ENCODE results near the gene CYP26A1. TPM values are rescaled to one million over a fixed set of nuclear protein-coding genes. Genes with fewer than 3 reads are reported as not detected.

CYP26A1 gene
- total RNA-seq, 1 donor from 2014 or later, result 4.2 TPM

DNA sequence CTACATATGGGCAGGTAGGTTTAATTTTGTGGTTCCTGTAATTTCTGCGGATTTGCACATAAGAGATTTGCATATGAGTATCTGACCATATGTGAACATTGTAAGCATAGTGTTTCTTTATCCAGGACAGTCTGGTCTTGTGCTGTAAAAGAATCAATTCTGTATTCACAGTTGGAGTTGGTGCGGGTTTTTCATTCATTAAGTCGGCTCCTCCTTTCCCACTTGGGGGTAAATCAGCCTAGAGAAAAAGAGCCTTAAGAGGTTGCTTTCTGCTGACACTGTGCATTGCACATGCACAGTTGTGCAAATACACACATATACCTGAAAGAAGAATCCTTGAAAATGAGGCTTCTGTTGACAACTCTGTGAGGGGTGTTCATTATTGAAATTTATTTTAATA lies 19.2 kb upstream of the CYP26A1 start:
- TF ChIP-seq, protein P1, sequence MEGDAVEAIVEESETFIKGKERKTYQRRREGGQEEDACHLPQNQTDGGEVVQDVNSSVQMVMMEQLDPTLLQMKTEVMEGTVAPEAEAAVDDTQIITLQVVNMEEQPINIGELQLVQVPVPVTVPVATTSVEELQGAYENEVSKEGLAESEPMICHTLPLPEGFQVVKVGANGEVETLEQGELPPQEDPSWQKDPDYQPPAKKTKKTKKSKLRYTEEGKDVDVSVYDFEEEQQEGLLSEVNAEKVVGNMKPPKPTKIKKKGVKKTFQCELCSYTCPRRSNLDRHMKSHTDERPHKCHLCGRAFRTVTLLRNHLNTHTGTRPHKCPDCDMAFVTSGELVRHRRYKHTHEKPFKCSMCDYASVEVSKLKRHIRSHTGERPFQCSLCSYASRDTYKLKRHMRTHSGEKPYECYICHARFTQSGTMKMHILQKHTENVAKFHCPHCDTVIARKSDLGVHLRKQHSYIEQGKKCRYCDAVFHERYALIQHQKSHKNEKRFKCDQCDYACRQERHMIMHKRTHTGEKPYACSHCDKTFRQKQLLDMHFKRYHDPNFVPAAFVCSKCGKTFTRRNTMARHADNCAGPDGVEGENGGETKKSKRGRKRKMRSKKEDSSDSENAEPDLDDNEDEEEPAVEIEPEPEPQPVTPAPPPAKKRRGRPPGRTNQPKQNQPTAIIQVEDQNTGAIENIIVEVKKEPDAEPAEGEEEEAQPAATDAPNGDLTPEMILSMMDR (conservative IDR thresholded peaks at IDR 0.05), result no peak
- DNase-seq (ENCODE audit: extremely low spot score, unreplicated experiment), result no peak
- H3K36me3 Mint-ChIP-seq, result peaks cover 12% of the 10 kb centered on the region
- no peak overlapping the region for H3K4me3 Mint-ChIP-seq
- peaks cover 26% of the 10 kb centered on the region for H3K27me3 Mint-ChIP-seq
- no peaks in the 10 kb centered on the region for H3K9me3 Mint-ChIP-seq
- H3K27ac Mint-ChIP-seq, result no peak overlapping the region
- H3K4me1 Mint-ChIP-seq (ENCODE audit: unreplicated experiment), result no peaks in the 10 kb centered on the region

DNA sequence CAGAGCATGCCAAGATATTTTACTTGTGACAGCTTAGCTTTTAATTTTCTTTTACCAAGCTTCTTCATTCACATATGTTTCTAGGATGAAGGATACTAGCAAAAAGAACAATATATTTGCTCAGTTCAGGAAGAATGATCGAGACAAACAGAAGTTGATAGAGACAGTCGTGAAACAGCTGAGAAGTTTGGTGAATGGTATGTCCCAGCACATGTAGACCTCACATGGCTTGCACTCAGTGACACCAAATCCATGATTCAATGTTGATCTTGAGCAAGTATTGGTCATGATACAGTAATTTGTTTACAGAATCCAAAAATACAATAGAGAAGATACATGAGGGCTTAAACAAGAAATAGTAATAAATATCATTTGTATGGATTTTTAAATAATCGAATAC lies 15.6 kb upstream of the CYP26A1 start:
- Mint-ChIP-seq H3K4me1 (ENCODE audit: unreplicated experiment) (no peaks in the 10 kb centered on the region), H3K9me3 (no peaks in the 10 kb centered on the region), H3K4me3 (no peak overlapping the region), H3K27me3 (peaks cover 45% of the 10 kb centered on the region), H3K36me3 (peaks cover 16% of the 10 kb centered on the region), H3K27ac (no peak overlapping the region)
- no peak for DNase-seq (ENCODE audit: extremely low spot score, unreplicated experiment)
- TF ChIP-seq, protein P1 (conservative IDR thresholded peaks at IDR 0.05), result no peak

DNA sequence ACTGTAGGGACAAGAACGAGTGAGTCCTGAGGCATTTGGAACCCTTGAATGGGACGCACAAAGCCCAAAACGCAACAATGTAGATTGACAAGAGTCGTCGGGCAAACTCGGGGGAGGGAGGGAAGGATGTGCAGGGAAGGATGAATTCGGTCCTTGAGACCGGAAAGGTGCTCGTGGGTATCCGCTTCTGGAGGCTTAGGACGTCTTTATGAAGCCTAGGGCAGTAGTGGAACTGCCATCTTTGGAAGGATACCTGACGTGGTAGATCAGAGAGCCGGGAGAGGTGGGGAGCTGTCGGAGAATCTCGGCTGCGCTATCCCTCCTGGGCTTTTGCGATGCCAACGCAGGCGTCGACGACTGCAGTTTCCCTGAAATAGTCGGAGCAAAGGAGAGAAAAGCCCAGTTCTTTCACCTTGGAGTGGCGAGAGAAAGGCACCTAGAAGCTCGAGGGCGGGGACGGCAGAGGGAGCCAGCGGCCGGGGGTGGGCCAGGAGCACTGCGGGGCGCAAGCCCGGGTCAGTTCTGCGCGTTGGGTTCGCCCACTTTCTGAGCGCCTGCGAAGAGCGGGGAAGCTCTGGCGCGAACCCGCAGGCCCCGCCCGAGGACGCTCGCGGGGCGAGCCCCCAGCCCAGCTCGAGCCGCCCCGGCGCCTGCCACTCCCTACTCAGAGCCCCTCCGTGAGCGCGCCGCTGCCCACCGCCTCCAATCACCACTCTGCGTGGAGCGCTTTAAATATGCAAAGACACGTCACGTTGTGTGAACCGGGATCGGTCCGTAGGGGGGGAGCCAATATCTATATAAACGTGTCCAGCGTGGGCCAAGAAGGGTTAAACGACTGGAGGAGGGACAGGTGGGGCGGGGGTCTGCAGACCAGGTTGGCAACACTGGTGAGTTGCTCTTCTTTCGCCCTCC lies 13.5 kb upstream of the CYP26A1 start, which contains the start of gene CYP26C1:
CYP26C1 (plus strand) TSS at position 824 of the 912 bp plus-strand sequence. CDS start 466 bp downstream, outside the sequence.
- no peaks in the 10 kb centered on the region for H3K9me3 Mint-ChIP-seq
- no peaks in the 10 kb centered on the region for H3K4me1 Mint-ChIP-seq (ENCODE audit: unreplicated experiment)
- peaks cover 21% of the 10 kb centered on the region for H3K36me3 Mint-ChIP-seq
- no peak for DNase-seq (ENCODE audit: extremely low spot score, unreplicated experiment)
- TF ChIP-seq, protein P1 (conservative IDR thresholded peaks at IDR 0.05), result no peak
- H3K27ac Mint-ChIP-seq, result no peak within 1 kb of the TSS
- peak within 1 kb of the TSS; percentile 34 for H3K4me3 Mint-ChIP-seq
- H3K27me3 Mint-ChIP-seq, result peaks cover 64% of the 10 kb centered on the region

DNA sequence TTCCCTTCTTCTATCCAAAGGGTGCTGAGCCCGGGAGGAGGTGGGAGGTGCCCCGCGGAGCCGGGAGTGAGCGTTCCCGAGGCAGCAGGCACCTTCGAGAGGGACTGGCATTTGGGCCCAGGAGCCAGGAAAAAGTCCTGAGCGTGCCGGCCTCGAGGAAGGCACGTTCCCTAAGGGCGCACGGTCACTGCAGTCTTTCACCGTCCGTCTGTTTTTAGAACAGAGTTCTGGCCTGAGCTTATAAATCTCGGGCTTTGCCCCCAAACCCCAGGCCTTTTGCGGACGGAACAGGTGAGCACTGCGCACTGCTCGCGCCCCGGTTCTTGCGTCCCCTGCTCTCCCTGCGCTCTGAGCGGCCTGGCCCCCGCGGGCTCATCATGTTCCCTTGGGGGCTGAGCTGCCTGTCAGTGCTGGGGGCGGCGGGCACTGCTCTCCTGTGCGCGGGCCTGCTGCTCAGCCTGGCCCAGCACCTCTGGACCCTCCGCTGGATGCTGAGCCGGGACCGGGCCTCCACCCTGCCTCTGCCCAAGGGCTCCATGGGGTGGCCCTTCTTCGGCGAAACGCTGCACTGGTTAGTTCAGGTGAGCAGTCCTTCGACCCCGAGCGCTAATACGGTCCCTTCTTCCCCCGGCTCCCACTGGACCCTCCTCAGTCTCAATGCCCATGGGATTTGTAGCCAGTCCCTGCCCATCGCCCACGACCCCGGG lies 12.7 kb upstream of the CYP26A1 start:
- peaks cover 21% of the 10 kb centered on the region for H3K36me3 Mint-ChIP-seq
- H3K4me3 Mint-ChIP-seq, result no peak overlapping the region
- no peaks in the 10 kb centered on the region for H3K4me1 Mint-ChIP-seq (ENCODE audit: unreplicated experiment)
- DNase-seq (ENCODE audit: extremely low spot score, unreplicated experiment), result no peak
- H3K27ac Mint-ChIP-seq, result no peak overlapping the region
- H3K27me3 Mint-ChIP-seq, result peaks cover 66% of the 10 kb centered on the region
- no peaks in the 10 kb centered on the region for H3K9me3 Mint-ChIP-seq
- TF ChIP-seq, protein P1 (conservative IDR thresholded peaks at IDR 0.05), result no peak

DNA sequence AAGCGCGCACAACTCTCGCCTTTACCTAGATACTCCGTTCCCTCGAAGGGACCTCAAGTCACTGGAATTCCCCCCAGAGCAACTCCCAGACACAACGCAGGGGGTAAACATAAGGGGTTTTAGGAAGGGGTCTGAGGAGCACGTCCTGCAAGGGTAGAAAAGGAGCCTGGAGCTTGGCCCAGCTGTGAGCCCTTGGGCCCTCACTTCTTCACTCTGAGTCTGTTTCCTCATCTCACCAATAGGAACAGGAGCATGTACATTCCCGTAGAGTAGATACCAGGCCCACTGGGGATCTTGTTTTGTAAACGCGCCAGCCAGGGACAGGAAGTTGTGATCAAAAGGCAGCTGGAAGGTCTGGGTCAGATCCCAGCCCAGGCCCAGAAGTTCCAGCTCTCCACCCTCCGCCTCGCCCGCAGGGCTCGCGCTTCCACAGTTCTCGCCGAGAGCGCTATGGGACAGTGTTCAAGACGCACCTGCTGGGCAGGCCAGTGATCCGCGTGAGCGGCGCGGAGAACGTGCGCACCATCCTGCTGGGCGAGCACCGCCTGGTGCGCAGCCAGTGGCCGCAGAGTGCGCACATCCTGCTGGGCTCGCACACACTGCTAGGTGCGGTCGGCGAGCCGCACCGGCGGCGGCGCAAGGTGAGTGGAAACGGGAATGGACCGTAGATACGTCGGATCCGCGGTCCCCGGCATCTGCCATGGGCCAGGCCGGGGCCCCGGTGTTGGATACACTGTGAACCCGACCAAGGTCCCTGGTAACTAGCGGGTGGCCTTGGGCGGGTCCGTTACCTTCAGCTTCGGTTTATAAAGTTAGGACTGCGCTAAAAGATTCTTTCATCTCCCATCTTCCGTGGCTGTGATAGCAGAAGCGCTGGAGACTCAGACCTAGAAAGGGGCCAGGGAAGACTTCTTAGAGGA lies 11.8 kb upstream of the CYP26A1 start:
- no peak for DNase-seq (ENCODE audit: extremely low spot score, unreplicated experiment)
- peaks cover 71% of the 10 kb centered on the region for H3K27me3 Mint-ChIP-seq
- no peaks in the 10 kb centered on the region for H3K9me3 Mint-ChIP-seq
- peaks cover 21% of the 10 kb centered on the region for H3K36me3 Mint-ChIP-seq
- TF ChIP-seq, protein P1 (conservative IDR thresholded peaks at IDR 0.05), result no peak
- peak overlapping the region; percentile 77 for H3K4me3 Mint-ChIP-seq
- no peak overlapping the region for H3K27ac Mint-ChIP-seq
- no peaks in the 10 kb centered on the region for H3K4me1 Mint-ChIP-seq (ENCODE audit: unreplicated experiment)
